ENCODE results near the gene SOBP. TPM values are rescaled to one million over a fixed set of nuclear protein-coding genes. Genes with fewer than 3 reads are reported as not detected.

The SOBP gene
- total RNA-seq, 1 donor from 2014 or later = 6.8 TPM

DNA sequence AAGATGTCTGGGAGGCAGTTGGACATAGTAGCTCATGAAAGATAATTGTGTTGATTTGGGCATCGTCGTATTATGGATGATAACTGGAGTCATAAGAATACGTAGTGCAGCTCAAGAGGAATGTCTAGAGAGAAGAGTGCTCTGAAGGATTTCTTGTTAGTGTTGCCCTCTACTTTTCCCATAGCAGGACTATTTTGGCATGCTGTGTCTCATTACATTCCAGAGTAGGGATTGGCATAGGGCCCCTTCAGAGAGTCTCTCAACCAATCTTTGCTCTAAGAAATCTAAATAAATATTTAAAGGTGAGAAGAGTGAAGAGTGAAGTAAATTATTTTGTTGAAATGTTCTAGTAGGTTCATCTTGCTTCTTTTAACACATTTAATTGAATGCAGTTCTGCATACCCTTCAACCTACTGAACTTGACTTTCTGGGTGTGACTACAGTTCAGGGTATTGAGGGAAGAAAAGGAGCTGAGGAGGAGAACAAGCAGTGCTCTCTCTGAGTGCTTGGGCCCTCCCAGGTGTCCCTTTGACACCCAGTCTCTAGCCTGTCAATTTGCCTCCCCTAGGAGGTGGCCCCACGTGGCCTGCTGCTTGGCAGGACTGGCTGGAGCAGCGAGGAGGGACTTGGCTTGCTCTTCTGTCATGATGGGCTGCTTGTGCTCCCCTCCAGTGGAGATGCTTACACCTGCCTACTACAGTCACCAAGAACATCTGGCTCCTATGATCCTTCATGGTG is 33.3 kb downstream of the SOBP start:
- H3K4me3 ChIP-seq = no peak overlapping the region
- no peak overlapping the region for H3K27ac ChIP-seq
- no peaks in the 10 kb centered on the region for H3K9me3 ChIP-seq
- H3K27me3 ChIP-seq = no peaks in the 10 kb centered on the region
- intact Hi-C loops (cut with DNase I) = no loop called here
- no peaks in the 10 kb centered on the region for H3K36me3 ChIP-seq
- peak; percentile 77 for ATAC-seq
- DNase-seq = peak; percentile 67
- TF ChIP-seq, protein P1, sequence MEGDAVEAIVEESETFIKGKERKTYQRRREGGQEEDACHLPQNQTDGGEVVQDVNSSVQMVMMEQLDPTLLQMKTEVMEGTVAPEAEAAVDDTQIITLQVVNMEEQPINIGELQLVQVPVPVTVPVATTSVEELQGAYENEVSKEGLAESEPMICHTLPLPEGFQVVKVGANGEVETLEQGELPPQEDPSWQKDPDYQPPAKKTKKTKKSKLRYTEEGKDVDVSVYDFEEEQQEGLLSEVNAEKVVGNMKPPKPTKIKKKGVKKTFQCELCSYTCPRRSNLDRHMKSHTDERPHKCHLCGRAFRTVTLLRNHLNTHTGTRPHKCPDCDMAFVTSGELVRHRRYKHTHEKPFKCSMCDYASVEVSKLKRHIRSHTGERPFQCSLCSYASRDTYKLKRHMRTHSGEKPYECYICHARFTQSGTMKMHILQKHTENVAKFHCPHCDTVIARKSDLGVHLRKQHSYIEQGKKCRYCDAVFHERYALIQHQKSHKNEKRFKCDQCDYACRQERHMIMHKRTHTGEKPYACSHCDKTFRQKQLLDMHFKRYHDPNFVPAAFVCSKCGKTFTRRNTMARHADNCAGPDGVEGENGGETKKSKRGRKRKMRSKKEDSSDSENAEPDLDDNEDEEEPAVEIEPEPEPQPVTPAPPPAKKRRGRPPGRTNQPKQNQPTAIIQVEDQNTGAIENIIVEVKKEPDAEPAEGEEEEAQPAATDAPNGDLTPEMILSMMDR (IDR thresholded peaks at IDR 0.05) = no peak
- no peaks in the 10 kb centered on the region for H3K4me1 ChIP-seq

DNA sequence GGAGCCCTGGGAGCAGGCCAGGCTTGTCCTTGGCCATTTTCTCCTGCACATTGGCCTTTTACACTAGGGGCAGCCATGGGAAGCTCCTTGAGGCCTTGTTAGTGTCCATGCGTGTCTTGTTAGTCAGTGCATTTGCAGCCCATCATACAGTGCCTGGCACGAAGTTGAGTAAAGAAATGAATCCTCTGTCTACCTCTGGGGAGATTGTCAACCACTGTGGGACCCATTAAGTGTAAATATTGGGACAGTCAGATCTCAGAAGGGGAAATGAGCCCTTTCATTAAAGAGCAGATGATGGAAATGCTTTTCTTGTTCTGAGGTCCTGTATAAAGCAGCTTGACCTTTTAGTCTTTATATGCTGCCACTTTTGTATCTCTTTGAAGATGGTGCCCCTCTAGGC is 33.9 kb downstream of the SOBP start:
- DNase-seq (no peak), ATAC-seq (no peak)
- H3K27ac ChIP-seq = no peak overlapping the region
- intact Hi-C loops (cut with DNase I) = no loop called here
- no peaks in the 10 kb centered on the region for H3K36me3 ChIP-seq
- no peaks in the 10 kb centered on the region for H3K9me3 ChIP-seq
- no peaks in the 10 kb centered on the region for H3K4me1 ChIP-seq
- TF ChIP-seq, protein P1 (IDR thresholded peaks at IDR 0.05) = no peak
- H3K27me3 ChIP-seq = no peaks in the 10 kb centered on the region
- no peak overlapping the region for H3K4me3 ChIP-seq

DNA sequence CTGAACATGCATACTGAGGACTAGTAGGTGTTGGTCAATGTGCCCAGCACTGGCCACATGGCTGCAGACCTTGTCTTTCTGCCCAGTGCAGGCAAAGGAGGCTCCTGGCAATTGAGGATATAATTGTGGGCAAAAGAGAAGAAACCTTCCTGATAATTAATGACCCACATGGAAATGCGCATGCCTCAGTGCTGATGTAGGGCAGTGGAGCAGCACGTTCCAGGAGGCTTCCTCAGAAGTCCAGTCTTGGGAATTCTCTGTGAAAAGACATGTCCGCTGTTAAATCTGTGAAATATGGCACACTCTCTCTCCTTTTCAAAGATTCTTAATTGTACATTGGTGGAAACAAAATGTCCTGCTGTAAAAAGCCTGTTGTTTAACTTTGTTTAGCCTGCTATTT is 34.7 kb downstream of the SOBP start:
- no peak for ATAC-seq
- H3K27me3 ChIP-seq = no peaks in the 10 kb centered on the region
- H3K9me3 ChIP-seq = no peaks in the 10 kb centered on the region
- H3K4me1 ChIP-seq = no peaks in the 10 kb centered on the region
- TF ChIP-seq, protein P1 (IDR thresholded peaks at IDR 0.05) = no peak
- intact Hi-C loops (cut with DNase I) = no loop called here
- no peaks in the 10 kb centered on the region for H3K36me3 ChIP-seq
- H3K27ac ChIP-seq = no peak overlapping the region
- no peak overlapping the region for H3K4me3 ChIP-seq
- DNase-seq = no peak

DNA sequence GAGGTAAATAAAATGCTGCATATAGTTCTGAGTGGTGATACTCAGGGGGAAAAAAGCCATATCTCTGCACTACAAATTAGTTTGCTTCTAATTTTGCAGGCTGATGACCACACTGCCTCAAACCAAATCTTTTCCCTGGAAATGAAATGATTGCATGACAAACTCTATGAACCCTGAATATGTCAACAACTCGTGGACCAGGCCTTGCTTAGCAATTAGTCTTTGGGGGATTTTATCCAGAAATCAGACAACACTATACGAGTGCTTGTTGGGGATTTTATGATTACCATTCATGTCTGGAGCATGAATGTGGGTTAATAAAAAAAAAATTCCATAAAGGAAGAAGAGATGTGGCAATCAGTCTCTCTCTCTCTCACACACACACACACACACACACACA is 42.0 kb downstream of the SOBP start:
- intact Hi-C loops (cut with DNase I) = no loop called here
- no peak overlapping the region for H3K27ac ChIP-seq

DNA sequence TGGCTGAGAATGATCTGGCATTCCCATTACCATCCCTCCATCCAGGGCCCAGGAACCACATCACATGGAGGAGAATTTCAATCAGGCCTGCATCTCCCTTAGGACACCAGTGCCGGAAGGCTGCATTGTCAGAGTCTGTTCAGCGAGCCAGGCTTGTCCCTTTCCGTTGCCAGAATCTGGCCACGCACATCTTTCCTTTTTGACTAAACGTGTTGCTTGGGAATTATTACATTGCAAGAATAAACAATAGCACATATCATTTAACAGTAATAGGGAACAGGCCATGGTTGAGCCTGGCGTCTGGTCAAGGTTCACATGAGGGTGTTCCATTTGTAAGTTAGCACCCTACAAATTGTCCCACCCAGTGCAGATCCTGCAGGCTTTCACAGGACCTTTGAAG is 42.8 kb downstream of the SOBP start:
- intact Hi-C loops (cut with DNase I) = no loop called here
- ATAC-seq (no peak), DNase-seq (no peak)
- TF ChIP-seq, protein P1 (IDR thresholded peaks at IDR 0.05) = no peak
- Histone ChIP-seq H3K4me3 (no peak overlapping the region), H3K9me3 (no peaks in the 10 kb centered on the region), H3K4me1 (no peaks in the 10 kb centered on the region), H3K27me3 (no peaks in the 10 kb centered on the region), H3K36me3 (no peaks in the 10 kb centered on the region), H3K27ac (no peak overlapping the region)

More for the DNA sequence above, 42.0 kb downstream of the SOBP start:
- TF ChIP-seq, protein P1 (IDR thresholded peaks at IDR 0.05) = no peak
- no peaks in the 10 kb centered on the region for H3K36me3 ChIP-seq
- H3K4me1 ChIP-seq = no peaks in the 10 kb centered on the region
- no peak for DNase-seq
- no peak overlapping the region for H3K4me3 ChIP-seq
- H3K9me3 ChIP-seq = no peaks in the 10 kb centered on the region
- no peak for ATAC-seq
- H3K27me3 ChIP-seq = no peaks in the 10 kb centered on the region
